ENCODE measurements around the gene PIGS. TPM values are rescaled to one million over a fixed set of nuclear protein-coding genes. Genes with fewer than 3 reads are reported as not detected.

The PIGS gene
- total RNA-seq, 1 experiment from 2014 or later: 45.8 TPM

DNA sequence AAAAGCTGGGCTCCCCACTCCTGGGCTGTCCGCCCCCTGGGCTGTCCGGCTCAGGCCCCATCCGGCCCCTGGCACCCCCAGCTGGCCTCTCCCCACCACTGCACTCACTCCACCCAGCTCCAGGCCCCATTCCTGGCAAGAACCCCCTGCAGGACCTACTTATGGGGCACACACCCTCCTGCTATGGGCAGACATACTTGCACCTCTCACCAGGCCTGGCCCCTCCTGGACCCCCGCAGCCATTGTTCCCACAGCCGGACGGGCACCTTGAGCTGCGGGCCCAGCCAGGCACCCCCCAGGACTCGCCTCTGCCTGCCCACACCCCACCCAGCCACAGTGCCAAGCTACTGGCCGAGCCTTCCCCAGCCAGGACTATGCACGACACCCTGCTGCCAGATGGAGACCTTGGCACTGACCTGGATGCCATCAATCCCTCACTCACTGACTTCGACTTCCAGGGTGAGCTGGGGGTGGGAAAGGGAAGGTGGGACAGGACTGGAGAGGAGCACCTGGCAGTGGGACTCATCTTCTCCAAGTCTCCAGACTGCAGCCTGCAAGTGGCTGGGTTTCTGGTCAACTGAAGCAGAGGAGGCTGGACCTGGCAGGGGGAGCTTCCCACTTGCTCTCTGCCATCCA, 36.5 kb downstream of the PIGS start:
- H2AFZ ChIP-seq (ENCODE audit: low read depth, low read length, poor library complexity, severe bottlenecking): no peak overlapping the region
- ATAC-seq (no peak), DNase-seq (ENCODE audit: low read depth, low spot score) (no peak)
- H3K36me3 ChIP-seq (ENCODE audit: control insufficient read depth in 1 of 2, insufficient read depth in 2 of 2, low read length in 2 of 2): no peaks in the 10 kb centered on the region
- CTCF ChIA-PET: interaction anchor here (1.4 kb wide), 1 partner anchor 13 kb away, joined by 3 read pairs; no protein-coding TSS in a partner anchor
- H3K79me2 ChIP-seq (ENCODE audit: insufficient read depth, low read length): no peaks in the 10 kb centered on the region
- H3K27me3 ChIP-seq (ENCODE audit: insufficient read depth, low read length): peaks cover 7% of the 10 kb centered on the region
- RAD21 ChIA-PET (ENCODE audit: low non-redundant PET in 1 of 2, low total read pairs in 2 of 2, uncharacterized antibody in 2 of 2, unreplicated experiment in 2 of 2): no interaction called here
- no peaks in the 10 kb centered on the region for H3K9me2 ChIP-seq (ENCODE audit: insufficient read depth)
- no peak overlapping the region for H3K4me2 ChIP-seq (ENCODE audit: low read length)
- H3K9me3 ChIP-seq (ENCODE audit: control insufficient read depth in 1 of 2, insufficient read depth in 1 of 2, low read depth in 1 of 2, low read length in 2 of 2): no peaks in the 10 kb centered on the region
- TF ChIP-seq SP1 (IDR thresholded peaks at IDR 0.05; ENCODE audit: low read depth) (no peak), ELF1 (IDR thresholded peaks at IDR 0.05; ENCODE audit: borderline replicate concordance, low read depth) (no peak), CBX3 (IDR thresholded peaks at IDR 0.05; ENCODE audit: low read depth) (no peak), POLR2A (IDR thresholded peaks at IDR 0.05; ENCODE audit: borderline replicate concordance, extremely low read depth, insufficient read depth, insufficient read length) (no peak), SRF (IDR thresholded peaks at IDR 0.05; ENCODE audit: low read depth) (no peak), POLR2AphosphoS5 (IDR thresholded peaks at IDR 0.05; ENCODE audit: low read depth, low read length) (no peak), ZFX (IDR thresholded peaks at IDR 0.05) (no peak), TCF7L2 (IDR thresholded peaks at IDR 0.05; ENCODE audit: borderline replicate concordance, extremely low read depth, insufficient read depth, insufficient read length) (no peak), SIN3A (IDR thresholded peaks at IDR 0.05; ENCODE audit: low read depth) (no peak), EZH2 (IDR thresholded peaks at IDR 0.05) (no peak), ZNF274 (IDR thresholded peaks at IDR 0.05; ENCODE audit: low read depth, low read length) (no peak), RAD21 (IDR thresholded peaks at IDR 0.05; ENCODE audit: low read depth) (no peak), EGR1 (IDR thresholded peaks at IDR 0.05; ENCODE audit: low read depth) (no peak), JUND (IDR thresholded peaks at IDR 0.05) (no peak), CEBPB (IDR thresholded peaks at IDR 0.05; ENCODE audit: low read depth) (no peak)
- TF ChIP-seq, protein P1, sequence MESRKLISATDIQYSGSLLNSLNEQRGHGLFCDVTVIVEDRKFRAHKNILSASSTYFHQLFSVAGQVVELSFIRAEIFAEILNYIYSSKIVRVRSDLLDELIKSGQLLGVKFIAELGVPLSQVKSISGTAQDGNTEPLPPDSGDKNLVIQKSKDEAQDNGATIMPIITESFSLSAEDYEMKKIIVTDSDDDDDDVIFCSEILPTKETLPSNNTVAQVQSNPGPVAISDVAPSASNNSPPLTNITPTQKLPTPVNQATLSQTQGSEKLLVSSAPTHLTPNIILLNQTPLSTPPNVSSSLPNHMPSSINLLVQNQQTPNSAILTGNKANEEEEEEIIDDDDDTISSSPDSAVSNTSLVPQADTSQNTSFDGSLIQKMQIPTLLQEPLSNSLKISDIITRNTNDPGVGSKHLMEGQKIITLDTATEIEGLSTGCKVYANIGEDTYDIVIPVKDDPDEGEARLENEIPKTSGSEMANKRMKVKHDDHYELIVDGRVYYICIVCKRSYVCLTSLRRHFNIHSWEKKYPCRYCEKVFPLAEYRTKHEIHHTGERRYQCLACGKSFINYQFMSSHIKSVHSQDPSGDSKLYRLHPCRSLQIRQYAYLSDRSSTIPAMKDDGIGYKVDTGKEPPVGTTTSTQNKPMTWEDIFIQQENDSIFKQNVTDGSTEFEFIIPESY (IDR thresholded peaks at IDR 0.05; ENCODE audit: extremely low read depth, insufficient replicate concordance, low read length): no peak
- TF ChIP-seq, protein P2, sequence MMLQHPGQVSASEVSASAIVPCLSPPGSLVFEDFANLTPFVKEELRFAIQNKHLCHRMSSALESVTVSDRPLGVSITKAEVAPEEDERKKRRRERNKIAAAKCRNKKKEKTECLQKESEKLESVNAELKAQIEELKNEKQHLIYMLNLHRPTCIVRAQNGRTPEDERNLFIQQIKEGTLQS (IDR thresholded peaks at IDR 0.05): no peak
- TF ChIP-seq, protein P3, sequence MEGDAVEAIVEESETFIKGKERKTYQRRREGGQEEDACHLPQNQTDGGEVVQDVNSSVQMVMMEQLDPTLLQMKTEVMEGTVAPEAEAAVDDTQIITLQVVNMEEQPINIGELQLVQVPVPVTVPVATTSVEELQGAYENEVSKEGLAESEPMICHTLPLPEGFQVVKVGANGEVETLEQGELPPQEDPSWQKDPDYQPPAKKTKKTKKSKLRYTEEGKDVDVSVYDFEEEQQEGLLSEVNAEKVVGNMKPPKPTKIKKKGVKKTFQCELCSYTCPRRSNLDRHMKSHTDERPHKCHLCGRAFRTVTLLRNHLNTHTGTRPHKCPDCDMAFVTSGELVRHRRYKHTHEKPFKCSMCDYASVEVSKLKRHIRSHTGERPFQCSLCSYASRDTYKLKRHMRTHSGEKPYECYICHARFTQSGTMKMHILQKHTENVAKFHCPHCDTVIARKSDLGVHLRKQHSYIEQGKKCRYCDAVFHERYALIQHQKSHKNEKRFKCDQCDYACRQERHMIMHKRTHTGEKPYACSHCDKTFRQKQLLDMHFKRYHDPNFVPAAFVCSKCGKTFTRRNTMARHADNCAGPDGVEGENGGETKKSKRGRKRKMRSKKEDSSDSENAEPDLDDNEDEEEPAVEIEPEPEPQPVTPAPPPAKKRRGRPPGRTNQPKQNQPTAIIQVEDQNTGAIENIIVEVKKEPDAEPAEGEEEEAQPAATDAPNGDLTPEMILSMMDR (IDR thresholded peaks at IDR 0.05 in 2 of 3, conservative IDR thresholded peaks at IDR 0.05 in 1 of 3; ENCODE audit: borderline replicate concordance in 1 of 3, insufficient read depth in 1 of 3, low read depth in 2 of 3, low read length in 2 of 3): no peak
- TF ChIP-seq, protein P4, sequence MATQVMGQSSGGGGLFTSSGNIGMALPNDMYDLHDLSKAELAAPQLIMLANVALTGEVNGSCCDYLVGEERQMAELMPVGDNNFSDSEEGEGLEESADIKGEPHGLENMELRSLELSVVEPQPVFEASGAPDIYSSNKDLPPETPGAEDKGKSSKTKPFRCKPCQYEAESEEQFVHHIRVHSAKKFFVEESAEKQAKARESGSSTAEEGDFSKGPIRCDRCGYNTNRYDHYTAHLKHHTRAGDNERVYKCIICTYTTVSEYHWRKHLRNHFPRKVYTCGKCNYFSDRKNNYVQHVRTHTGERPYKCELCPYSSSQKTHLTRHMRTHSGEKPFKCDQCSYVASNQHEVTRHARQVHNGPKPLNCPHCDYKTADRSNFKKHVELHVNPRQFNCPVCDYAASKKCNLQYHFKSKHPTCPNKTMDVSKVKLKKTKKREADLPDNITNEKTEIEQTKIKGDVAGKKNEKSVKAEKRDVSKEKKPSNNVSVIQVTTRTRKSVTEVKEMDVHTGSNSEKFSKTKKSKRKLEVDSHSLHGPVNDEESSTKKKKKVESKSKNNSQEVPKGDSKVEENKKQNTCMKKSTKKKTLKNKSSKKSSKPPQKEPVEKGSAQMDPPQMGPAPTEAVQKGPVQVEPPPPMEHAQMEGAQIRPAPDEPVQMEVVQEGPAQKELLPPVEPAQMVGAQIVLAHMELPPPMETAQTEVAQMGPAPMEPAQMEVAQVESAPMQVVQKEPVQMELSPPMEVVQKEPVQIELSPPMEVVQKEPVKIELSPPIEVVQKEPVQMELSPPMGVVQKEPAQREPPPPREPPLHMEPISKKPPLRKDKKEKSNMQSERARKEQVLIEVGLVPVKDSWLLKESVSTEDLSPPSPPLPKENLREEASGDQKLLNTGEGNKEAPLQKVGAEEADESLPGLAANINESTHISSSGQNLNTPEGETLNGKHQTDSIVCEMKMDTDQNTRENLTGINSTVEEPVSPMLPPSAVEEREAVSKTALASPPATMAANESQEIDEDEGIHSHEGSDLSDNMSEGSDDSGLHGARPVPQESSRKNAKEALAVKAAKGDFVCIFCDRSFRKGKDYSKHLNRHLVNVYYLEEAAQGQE (IDR thresholded peaks at IDR 0.05; ENCODE audit: low read depth): no peak
- TF ChIP-seq, protein P5, sequence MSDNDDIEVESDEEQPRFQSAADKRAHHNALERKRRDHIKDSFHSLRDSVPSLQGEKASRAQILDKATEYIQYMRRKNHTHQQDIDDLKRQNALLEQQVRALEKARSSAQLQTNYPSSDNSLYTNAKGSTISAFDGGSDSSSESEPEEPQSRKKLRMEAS (IDR thresholded peaks at IDR 0.05): no peak
- H3K4me3 ChIP-seq (replicated peaks in 1 of 2; ENCODE audit: low read depth in 1 of 2, low read length in 2 of 2): no peak overlapping the region
- H3K4me1 ChIP-seq (ENCODE audit: control insufficient read depth in 1 of 2, insufficient read depth in 2 of 2, low read length in 2 of 2): no peaks in the 10 kb centered on the region; a peak in 1 of 4 replicates
- H3K27ac ChIP-seq (ENCODE audit: low read depth, low read length): no peak overlapping the region
- no peaks in the 10 kb centered on the region for H4K20me1 ChIP-seq (ENCODE audit: insufficient read depth)
- intact Hi-C loops (cut with micrococcal nuclease): no loop called here
- no peak overlapping the region for H3K9ac ChIP-seq (ENCODE audit: low read length)
- POLR2A ChIA-PET: no interaction called here
- BruUV-seq (replicated peaks): no TSS peak
